ENCODE results near the gene GPR153.

GPR153 gene

GRCh38 chr1:6249739-6250689, 10.9 kb downstream of the GPR153 start:
- TF ChIP-seq, protein P1, sequence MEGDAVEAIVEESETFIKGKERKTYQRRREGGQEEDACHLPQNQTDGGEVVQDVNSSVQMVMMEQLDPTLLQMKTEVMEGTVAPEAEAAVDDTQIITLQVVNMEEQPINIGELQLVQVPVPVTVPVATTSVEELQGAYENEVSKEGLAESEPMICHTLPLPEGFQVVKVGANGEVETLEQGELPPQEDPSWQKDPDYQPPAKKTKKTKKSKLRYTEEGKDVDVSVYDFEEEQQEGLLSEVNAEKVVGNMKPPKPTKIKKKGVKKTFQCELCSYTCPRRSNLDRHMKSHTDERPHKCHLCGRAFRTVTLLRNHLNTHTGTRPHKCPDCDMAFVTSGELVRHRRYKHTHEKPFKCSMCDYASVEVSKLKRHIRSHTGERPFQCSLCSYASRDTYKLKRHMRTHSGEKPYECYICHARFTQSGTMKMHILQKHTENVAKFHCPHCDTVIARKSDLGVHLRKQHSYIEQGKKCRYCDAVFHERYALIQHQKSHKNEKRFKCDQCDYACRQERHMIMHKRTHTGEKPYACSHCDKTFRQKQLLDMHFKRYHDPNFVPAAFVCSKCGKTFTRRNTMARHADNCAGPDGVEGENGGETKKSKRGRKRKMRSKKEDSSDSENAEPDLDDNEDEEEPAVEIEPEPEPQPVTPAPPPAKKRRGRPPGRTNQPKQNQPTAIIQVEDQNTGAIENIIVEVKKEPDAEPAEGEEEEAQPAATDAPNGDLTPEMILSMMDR (IDR thresholded peaks at IDR 0.05) = no peak

DNA sequence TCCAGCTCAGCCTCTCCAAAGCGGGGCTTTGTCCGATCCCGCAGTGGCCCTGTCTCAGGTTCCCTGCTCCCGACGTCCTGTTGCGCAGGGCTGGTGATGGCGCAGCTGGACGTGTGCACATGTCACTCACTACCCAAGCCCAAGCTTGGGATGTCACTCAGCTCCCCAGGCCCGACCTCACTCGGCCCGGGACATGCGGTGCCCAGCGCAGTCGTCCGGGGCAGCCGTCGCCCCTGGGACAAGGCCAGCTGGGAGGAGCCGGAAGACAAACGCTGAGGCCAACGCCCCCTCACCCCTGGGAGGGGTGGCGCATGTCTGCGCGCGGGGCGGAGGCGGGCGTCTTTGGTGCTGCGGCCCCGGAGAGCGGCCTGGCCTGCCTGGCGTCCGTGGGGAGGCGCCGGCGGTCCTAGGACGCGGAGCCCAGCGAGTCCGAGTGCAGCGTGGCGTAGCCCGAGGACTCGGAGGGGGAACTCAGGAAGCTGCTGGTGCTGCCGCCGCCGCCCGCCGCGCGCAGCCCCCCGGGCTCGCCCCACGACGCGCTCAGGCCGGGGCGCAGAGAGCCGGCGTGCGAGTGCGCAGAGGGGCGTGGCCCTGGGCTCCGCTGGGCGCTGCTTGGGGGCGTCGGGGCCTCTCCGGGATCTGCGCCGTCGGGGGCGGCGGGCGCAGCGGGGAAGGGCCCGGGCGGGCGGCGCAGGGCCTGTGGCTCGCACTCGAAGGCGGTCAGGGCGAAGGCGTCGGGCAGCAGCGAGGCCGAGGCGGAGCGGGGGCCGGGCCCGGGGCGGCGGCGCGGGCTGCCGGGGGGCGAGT, 11.8 kb downstream of the GPR153 start:
- TF ChIP-seq, protein P1 (IDR thresholded peaks at IDR 0.05) = no peak

DNA sequence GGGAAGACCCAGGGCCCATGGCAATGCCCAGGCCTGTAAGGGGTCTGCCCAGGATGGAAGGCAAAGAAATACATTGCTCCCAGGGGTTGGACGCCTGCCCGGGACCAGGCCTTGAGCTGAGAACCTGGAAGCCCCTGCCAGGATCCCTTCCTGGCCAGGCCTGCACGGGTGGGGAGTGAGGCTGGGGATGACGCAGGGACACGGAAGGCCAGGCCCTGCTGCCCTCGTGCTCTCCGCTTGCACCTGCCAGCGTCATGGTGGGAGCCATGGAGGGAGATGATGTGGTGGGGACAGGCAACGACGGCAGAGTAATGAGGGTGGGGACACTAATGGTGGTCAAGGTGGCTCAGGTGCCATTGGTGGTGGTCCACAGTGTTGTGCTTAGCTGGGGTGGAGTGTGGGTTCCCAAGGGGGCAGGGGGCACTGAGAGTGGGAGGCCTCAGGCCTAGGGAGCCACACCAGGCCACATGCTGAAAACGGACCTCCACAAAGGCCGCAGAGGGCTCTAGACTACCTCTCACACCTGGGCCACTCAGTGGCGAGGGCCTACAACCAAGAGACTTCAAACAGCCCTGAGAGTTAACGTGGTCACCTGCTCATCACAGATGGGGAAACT, 12.6 kb downstream of the GPR153 start:
- TF ChIP-seq, protein P1 (IDR thresholded peaks at IDR 0.05) = no peak

- TF ChIP-seq, protein P1 (IDR thresholded peaks at IDR 0.05) = no peak
Observed at GRCh38 chr1:6247651-6248050, 13.2 kb downstream of the GPR153 start.

GRCh38 chr1:6246497-6247467, 14.1 kb downstream of the GPR153 start:
- TF ChIP-seq, protein P1 (IDR thresholded peaks at IDR 0.05) = peak; percentile 86

- TF ChIP-seq, protein P1 (IDR thresholded peaks at IDR 0.05) = no peak
Observed at GRCh38 chr1:6245869-6246496, 14.9 kb downstream of the GPR153 start.

Data from LNCAP (cell line).